Sigmoid colon (tissue), 4 donors: Measurements from ENCODE around the gene C19orf47.

Source experiments
- EP300 ChIP-seq, 4 donors: sonication (generic); formaldehyde crosslinking; IDR thresholded peaks; one replicate each; pipeline ENCODE4 v1.6.1; 2017; ENCODE audit warnings: antibody characterized with exemption in 4 of 4
- POLR2A ChIP-seq, 2 donors: fragments of 450-650 bp; IDR thresholded peaks; one replicate each; pipeline ENCODE4 v1.6.1; 2016; ENCODE audit warnings: antibody characterized with exemption in 2 of 2, mild to moderate bottlenecking in 2 of 2, moderate library complexity in 2 of 2
- POLR2AphosphoS5 ChIP-seq, 4 donors: sonication (generic); formaldehyde crosslinking; IDR thresholded peaks; one replicate each; pipeline ENCODE4 v1.6.1; 2017; ENCODE audit warnings: antibody characterized with exemption in 4 of 4
- TF ChIP-seq, protein P1 (sequence below), 4 experiments: fragments of 450-650 bp in 3 of 4; fragments of 200-600 bp in 1 of 4; IDR thresholded peaks; one replicate each; pipeline ENCODE4 v1.5.1; 2016 to 2019; ENCODE audit warnings: antibody characterized with exemption in 4 of 4, mild to moderate bottlenecking in 3 of 4, moderate library complexity in 2 of 4

GRCh38 chr19:40332669-40333068 lies 15.5 kb downstream of the C19orf47 start:
- TF ChIP-seq, protein P1, sequence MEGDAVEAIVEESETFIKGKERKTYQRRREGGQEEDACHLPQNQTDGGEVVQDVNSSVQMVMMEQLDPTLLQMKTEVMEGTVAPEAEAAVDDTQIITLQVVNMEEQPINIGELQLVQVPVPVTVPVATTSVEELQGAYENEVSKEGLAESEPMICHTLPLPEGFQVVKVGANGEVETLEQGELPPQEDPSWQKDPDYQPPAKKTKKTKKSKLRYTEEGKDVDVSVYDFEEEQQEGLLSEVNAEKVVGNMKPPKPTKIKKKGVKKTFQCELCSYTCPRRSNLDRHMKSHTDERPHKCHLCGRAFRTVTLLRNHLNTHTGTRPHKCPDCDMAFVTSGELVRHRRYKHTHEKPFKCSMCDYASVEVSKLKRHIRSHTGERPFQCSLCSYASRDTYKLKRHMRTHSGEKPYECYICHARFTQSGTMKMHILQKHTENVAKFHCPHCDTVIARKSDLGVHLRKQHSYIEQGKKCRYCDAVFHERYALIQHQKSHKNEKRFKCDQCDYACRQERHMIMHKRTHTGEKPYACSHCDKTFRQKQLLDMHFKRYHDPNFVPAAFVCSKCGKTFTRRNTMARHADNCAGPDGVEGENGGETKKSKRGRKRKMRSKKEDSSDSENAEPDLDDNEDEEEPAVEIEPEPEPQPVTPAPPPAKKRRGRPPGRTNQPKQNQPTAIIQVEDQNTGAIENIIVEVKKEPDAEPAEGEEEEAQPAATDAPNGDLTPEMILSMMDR (IDR thresholded peaks at IDR 0.05), result no peak
- no peak for TF ChIP-seq POLR2A (IDR thresholded peaks at IDR 0.05)
- no peak for TF ChIP-seq POLR2AphosphoS5 (IDR thresholded peaks at IDR 0.05)
- no peak for TF ChIP-seq EP300 (IDR thresholded peaks at IDR 0.05)
